Measurements from ENCODE around the gene UBALD2.

- TF ChIP-seq CTCF (IDR thresholded peaks at IDR 0.05; ENCODE audit: low read depth, low read length, poor library complexity, severe bottlenecking), result no peak
- no peak for TF ChIP-seq EZH2phosphoT487 (IDR thresholded peaks at IDR 0.05; ENCODE audit: borderline replicate concordance, low read length)
These were observed 44.3 kb downstream of the UBALD2 start for GRCh38 chr17:76309461-76309860.
